Kidney (tissue), 14 donors: ENCODE measurements around the gene ZSCAN31. TPM values are rescaled to one million over a fixed set of nuclear protein-coding genes. Genes with fewer than 3 reads are reported as not detected.
A peak's percentile ranks its signal among the peaks of the same experiment; 100 is the strongest.

Source experiments
- DNase-seq, 5 donors: peaks; one replicate each; pipeline ENCODE4 v3.0.0-alpha.2; 2013 to 2020
- FAIRE-seq: peaks from 2 replicates; lab custom pipeline; 2012; peaks lifted over from hg19 to GRCh38; lab: Jason Lieb, UNC
- H3K27ac ChIP-seq, 2 donors: one replicate each; pipeline ENCODE4 v1.7.0; 2013; ENCODE audit warnings: low read depth in 2 of 2, low read length in 2 of 2, inconsistent platforms in 1 of 2
- H3K27me3 ChIP-seq: one replicate; pipeline ENCODE4 v1.7.1; 2013; ENCODE audit warnings: low read length, inconsistent platforms; ENCODE audit not compliant: control insufficient read depth, insufficient read depth
- H3K36me3 ChIP-seq, 3 donors: one replicate each; pipeline versions ENCODE4 v1.7.0 to v1.7.1; 2013; ENCODE audit warnings: low read length in 3 of 3, control low read depth in 1 of 3, inconsistent platforms in 1 of 3; ENCODE audit not compliant: insufficient read depth in 3 of 3, control insufficient read depth in 2 of 3
- H3K4me1 ChIP-seq, 3 donors: one replicate each; pipeline versions ENCODE4 v1.7.0 to v1.7.1; 2013; ENCODE audit warnings: low read length in 3 of 3, inconsistent platforms in 1 of 3, low read depth in 1 of 3; ENCODE audit not compliant: control insufficient read depth in 2 of 3, insufficient read depth in 2 of 3
- H3K4me3 ChIP-seq, 3 donors: one replicate each; pipeline versions ENCODE4 v1.7.0 to v1.8.1; 2013; ENCODE audit warnings: low read length in 3 of 3, control low read depth in 1 of 3, inconsistent platforms in 1 of 3
- H3K9ac ChIP-seq, 3 donors: one replicate each; pipeline versions ENCODE4 v1.7.0 to v1.7.1; 2013; ENCODE audit warnings: low read length in 3 of 3, control low read depth in 1 of 3, inconsistent platforms in 1 of 3
- H3K9me3 ChIP-seq, 3 donors: one replicate each; pipeline versions ENCODE4 v1.7.0 to v1.7.1; 2013; ENCODE audit warnings: low read length in 3 of 3, control low read depth in 1 of 3, inconsistent platforms in 1 of 3; ENCODE audit not compliant: control insufficient read depth in 2 of 3, insufficient read depth in 1 of 3
- CTCF ChIP-seq: IDR thresholded peaks from 3 replicates; pipeline ENCODE4 v1.5.1; 2012; ENCODE audit warnings: mild to moderate bottlenecking, moderate library complexity, borderline replicate concordance; ENCODE audit not compliant: insufficient read depth; ENCODE audit errors: extremely low read depth
- intact Hi-C: fragments of 100-400 bp; cut with DNase I; formaldehyde crosslinking; loops from one replicate; pipeline ENCODE4 v1.11.1; 2022
- polyA plus RNA-seq: library from polyadenylated mRNA; stranded (reverse); fragments of 350-450 nt; fragmentation: Illumina TruSeq; extraction: RNeasy Lipid Tissue Mini Kit (QIAGEN cat#74804); gene quantifications from one replicate; pipeline ENCODE4 v1.2.3, GENCODE V29; 2014; ENCODE audit warnings: low read depth, low replicate concordance; ENCODE audit not compliant: insufficient read depth
- total RNA-seq: library from RNA; stranded (reverse); fragmentation: NEBNext Ultra II Directional; extraction: Animal tissue kit (Norgen Biotek cat#: 25700); gene quantifications from one replicate; pipeline ENCODE4 v1.2.1, GENCODE V29; 2021
- donor health status: control.
- donor health status: control.
- donor health status: control.
- donor health status: control.
- donor health status: control.
- donor health status: DM: yes; HTN: yes; CAD: no.
- donor health status: Normal renal cell carcinoma (clear cell type).

ZSCAN31 gene
- total and polyA plus RNA-seq, 2 donors from 2014 or later, result 4.1 to 6.3 TPM

GRCh38 chr6:28357036-28357435 lies 21.1 kb upstream of the ZSCAN31 start:
- H3K36me3 ChIP-seq, result peaks cover 0 to 2% (median 0%) of the 10 kb centered on the region in 3 donors
- no peak overlapping the region for H3K9ac ChIP-seq
- peaks cover 0 to 16% (median 6%) of the 10 kb centered on the region in 3 donors for H3K4me1 ChIP-seq
- no peak for TF ChIP-seq CTCF
- H3K27ac ChIP-seq, result no peak overlapping the region
- H3K4me3 ChIP-seq, result no peak overlapping the region
- intact Hi-C loops, result no loop called here
- H3K27me3 ChIP-seq, result no peaks in the 10 kb centered on the region
- FAIRE-seq (no peak), DNase-seq (no peak)
- no peaks in the 10 kb centered on the region for H3K9me3 ChIP-seq

- Histone ChIP-seq H3K9me3 (no peaks in the 10 kb centered on the region), H3K9ac (peak overlapping the region in 1 of 3 donors; percentile 65), H3K27ac (no peak overlapping the region), H3K4me1 (peaks cover 0 to 16% (median 6%) of the 10 kb centered on the region in 3 donors), H3K4me3 (peak overlapping the region in 2 of 3 donors; percentile 83 to 86), H3K27me3 (no peaks in the 10 kb centered on the region), H3K36me3 (peaks cover 0 to 2% (median 0%) of the 10 kb centered on the region in 3 donors)
- DNase-seq (no peak), FAIRE-seq (no peak)
- intact Hi-C loops, result no loop called here
- TF ChIP-seq CTCF, result no peak
These were observed 20.7 kb upstream of the ZSCAN31 start for GRCh38 chr6:28356666-28357020.

DNA sequence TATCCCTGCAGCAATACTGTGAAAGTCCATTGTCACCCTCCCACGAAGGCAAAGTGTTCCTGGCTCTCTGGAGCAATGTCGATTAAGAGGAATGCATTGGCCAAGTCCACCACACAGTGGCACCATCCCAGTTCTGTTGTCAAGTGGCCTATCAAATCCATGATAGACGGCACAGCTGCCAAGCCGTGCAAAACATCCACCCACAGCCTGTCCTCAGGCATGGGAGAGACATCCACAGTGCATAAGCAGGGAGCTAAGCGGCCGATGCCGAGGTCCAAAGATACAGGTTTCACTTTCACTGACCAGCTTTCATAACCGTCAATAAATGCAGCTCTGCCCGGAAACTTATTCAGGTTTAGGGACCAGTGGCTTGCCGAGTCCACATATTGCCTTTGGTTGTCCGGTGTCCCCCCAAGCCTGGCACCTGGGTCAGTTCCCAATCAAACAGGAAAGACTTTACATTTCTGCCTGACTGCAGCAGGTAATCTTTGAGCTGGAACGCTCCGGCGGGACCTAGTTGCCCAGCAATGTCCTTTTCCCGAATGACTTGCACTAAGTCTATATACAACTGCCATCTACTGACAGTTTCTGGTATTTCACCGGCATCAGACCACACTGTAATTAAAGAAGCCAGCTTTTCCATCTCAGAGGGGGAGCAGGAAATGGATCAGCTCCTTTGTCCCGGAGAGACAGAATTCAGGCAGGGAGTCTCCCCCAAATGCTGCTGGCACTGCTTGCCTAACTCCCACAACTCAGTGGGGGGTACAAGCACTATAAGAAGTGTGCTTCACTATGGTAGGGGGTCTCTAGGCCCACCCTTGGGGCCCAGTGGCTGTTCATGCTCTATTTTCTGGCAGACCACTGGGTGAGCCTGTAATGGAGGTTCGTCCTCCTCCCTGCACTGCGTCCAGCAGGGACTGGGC lies 20.1 kb upstream of the ZSCAN31 start:
- peak overlapping the region; percentile 65 to 85 (median 79) for H3K9ac ChIP-seq
- peak; percentile 94 for TF ChIP-seq CTCF
- peak; percentile 85 to 96 (median 87) for DNase-seq
- no peaks in the 10 kb centered on the region for H3K9me3 ChIP-seq
- no peaks in the 10 kb centered on the region for H3K27me3 ChIP-seq
- H3K4me1 ChIP-seq, result peaks cover 0 to 21% (median 6%) of the 10 kb centered on the region in 3 donors
- H3K4me3 ChIP-seq, result peak overlapping the region; percentile 83 to 95 (median 86)
- no peak for FAIRE-seq
- H3K27ac ChIP-seq, result peak overlapping the region; percentile 82 to 95
- peaks cover 0 to 2% (median 0%) of the 10 kb centered on the region in 3 donors for H3K36me3 ChIP-seq
- intact Hi-C loops, result no loop called here
